Breast epithelium (tissue), 4 donors: ENCODE results near the gene YWHAG. TPM values are rescaled to one million over a fixed set of nuclear protein-coding genes. Genes with fewer than 3 reads are reported as not detected.
"Not testable (repeated sequence)": the region's sequence is repeated elsewhere in the genome, so short reads cannot be mapped to it uniquely, and the experiment has no call there.

Experiments
- DNase-seq, 2 donors: peaks; one replicate each; pipeline ENCODE4 v3.0.0-alpha.2; 2019; ENCODE audit warnings: low spot score in 2 of 2
- H3K27ac ChIP-seq, 2 donors: fragments of 200-600 bp; sonication (generic) in 1 of 2; one replicate each; pipeline ENCODE4 v1.5.1; 2016 to 2019; ENCODE audit warnings: mild to moderate bottlenecking in 1 of 2
- H3K27me3 ChIP-seq, 2 donors: fragments of 200-600 bp; sonication (generic) in 1 of 2; one replicate each; pipeline versions ENCODE4 v1.5.1 to v1.6.0; 2017 to 2019; ENCODE audit warnings: control low read depth in 1 of 2, mild to moderate bottlenecking in 1 of 2
- H3K36me3 ChIP-seq: fragments of 200-600 bp; one replicate; pipeline ENCODE4 v1.5.1; 2019
- H3K4me1 ChIP-seq, 2 donors: fragments of 200-600 bp; sonication (generic); one replicate each; pipeline ENCODE4 v1.5.1; 2016 to 2019; ENCODE audit warnings: control low read depth in 1 of 2
- H3K4me3 ChIP-seq, 3 donors: fragments of 200-600 bp; sonication (generic); 1 replicate in 2 of 3; 2 replicates in 1 of 3; pipeline ENCODE4 v1.5.1; 2016 to 2019; ENCODE audit warnings: mild to moderate bottlenecking in 3 of 3, moderate library complexity in 2 of 3
- H3K9me3 ChIP-seq, 2 donors: fragments of 200-600 bp; sonication (generic) in 1 of 2; one replicate each; pipeline ENCODE4 v1.5.1; 2016 to 2019; ENCODE audit warnings: control low read depth in 1 of 2
- POLR2A ChIP-seq: fragments of 450-650 bp; IDR thresholded peaks from one replicate; pipeline ENCODE4 v1.6.1; 2016; ENCODE audit warnings: antibody characterized with exemption, mild to moderate bottlenecking, moderate library complexity
- POLR2AphosphoS5 ChIP-seq, 3 donors: sonication (generic); formaldehyde crosslinking; IDR thresholded peaks; one replicate each; pipeline ENCODE4 v1.6.1; 2017; ENCODE audit warnings: antibody characterized with exemption in 3 of 3
- intact Hi-C: fragments of 100-400 bp; cut with DNase I; formaldehyde crosslinking; loops from one replicate; pipeline ENCODE4 v1.15.1; 2023; ENCODE audit warnings: low total_unique reads
- total RNA-seq, 3 donors: library from RNA; depleted of rRNA; stranded (reverse); fragments of >200 nt; gene quantifications; one replicate each; pipeline ENCODE4 v1.1.0, GENCODE V29; 2016
- TF ChIP-seq, protein P1 (sequence below), 3 donors: fragments of 450-650 bp; IDR thresholded peaks; one replicate each; pipeline ENCODE4 v1.5.1; 2016 to 2017; ENCODE audit warnings: antibody characterized with exemption in 3 of 3, mild to moderate bottlenecking in 3 of 3, moderate library complexity in 3 of 3

YWHAG gene
- 100 to 1,000 TPM in 1 of 3 donors, 10 to 100 TPM in 2; 58.7 to 128 (median 63.7) TPM for total RNA-seq

DNA sequence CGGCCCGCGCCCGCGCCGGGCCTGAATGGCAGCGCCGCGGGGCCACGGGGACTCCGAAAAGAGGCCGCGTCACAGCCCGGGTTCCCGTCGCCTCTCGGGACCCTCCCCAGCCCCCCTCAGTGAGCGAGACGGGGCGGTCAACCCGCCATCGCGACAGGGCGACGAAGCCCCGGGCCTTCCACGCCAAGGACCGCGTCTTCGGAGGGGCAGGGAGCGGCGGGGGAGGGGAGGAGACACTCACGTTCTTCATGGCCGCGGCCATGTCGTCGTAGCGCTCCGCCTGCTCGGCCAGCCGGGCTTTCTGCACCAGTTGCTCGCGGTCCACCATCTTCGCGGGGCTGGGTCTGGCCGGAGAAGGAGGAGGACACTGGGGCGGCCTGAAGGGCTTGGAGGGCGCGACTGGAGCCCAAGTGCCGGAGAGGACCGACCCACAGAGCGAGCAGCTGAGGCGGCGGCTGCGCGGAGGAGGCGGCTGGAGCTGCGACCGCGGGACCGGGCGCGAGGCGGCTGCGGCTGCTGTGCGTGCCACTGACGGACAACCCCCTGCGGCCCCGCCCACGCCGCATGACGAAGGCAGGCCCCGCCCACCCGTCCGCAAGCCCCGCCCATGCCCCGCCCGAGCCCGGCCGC is at the start of gene YWHAG:
Gene YWHAG (minus strand): TSS at position 511 of the 630 bp plus-strand sequence. CDS start 183 bp downstream, at position 328.
- no peaks in the 10 kb centered on the region for H3K36me3 ChIP-seq
- peak within 1 kb of the TSS; percentile 98 to 99 for H3K27ac ChIP-seq
- H3K27me3 ChIP-seq, result no peaks in the 10 kb centered on the region
- DNase-seq, result peak; percentile 83 to 92
- H3K4me1 ChIP-seq, result peaks cover 0 to 10% of the 10 kb centered on the region in 2 donors
- TF ChIP-seq POLR2A, result peak; percentile 93
- TF ChIP-seq, protein P1, sequence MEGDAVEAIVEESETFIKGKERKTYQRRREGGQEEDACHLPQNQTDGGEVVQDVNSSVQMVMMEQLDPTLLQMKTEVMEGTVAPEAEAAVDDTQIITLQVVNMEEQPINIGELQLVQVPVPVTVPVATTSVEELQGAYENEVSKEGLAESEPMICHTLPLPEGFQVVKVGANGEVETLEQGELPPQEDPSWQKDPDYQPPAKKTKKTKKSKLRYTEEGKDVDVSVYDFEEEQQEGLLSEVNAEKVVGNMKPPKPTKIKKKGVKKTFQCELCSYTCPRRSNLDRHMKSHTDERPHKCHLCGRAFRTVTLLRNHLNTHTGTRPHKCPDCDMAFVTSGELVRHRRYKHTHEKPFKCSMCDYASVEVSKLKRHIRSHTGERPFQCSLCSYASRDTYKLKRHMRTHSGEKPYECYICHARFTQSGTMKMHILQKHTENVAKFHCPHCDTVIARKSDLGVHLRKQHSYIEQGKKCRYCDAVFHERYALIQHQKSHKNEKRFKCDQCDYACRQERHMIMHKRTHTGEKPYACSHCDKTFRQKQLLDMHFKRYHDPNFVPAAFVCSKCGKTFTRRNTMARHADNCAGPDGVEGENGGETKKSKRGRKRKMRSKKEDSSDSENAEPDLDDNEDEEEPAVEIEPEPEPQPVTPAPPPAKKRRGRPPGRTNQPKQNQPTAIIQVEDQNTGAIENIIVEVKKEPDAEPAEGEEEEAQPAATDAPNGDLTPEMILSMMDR (IDR thresholded peaks at IDR 0.05), result no peak
- peak; percentile 86 to 97 (median 95) for TF ChIP-seq POLR2AphosphoS5 (IDR thresholded peaks at IDR 0.05)
- H3K4me3 ChIP-seq, result peak within 1 kb of the TSS; percentile 93 to 100 (median 94)
- intact Hi-C loops, result no loop called here
- no peaks in the 10 kb centered on the region for H3K9me3 ChIP-seq

- Histone ChIP-seq H3K4me1 (no peaks in the 10 kb centered on the region), H3K9me3 (no peaks in the 10 kb centered on the region), H3K4me3 (no peak overlapping the region), H3K36me3 (no peaks in the 10 kb centered on the region), H3K27me3 (no peaks in the 10 kb centered on the region), H3K27ac (no peak overlapping the region)
- intact Hi-C loops, result no loop called here
- TF ChIP-seq, protein P1 (IDR thresholded peaks at IDR 0.05), result no peak
- no peak for TF ChIP-seq POLR2AphosphoS5 (IDR thresholded peaks at IDR 0.05)
- TF ChIP-seq POLR2A, result no peak
- no peak for DNase-seq
Observed at GRCh38 chr7:76408121-76408560, 49.4 kb upstream of the YWHAG start.

- Histone ChIP-seq H3K4me3 (no peak overlapping the region), H3K9me3 (no peaks in the 10 kb centered on the region), H3K4me1 (no peaks in the 10 kb centered on the region), H3K27ac (no peak overlapping the region), H3K36me3 (no peaks in the 10 kb centered on the region), H3K27me3 (no peaks in the 10 kb centered on the region)
- intact Hi-C loops, result no loop called here
- DNase-seq, result no peak
- TF ChIP-seq POLR2A (no peak), POLR2AphosphoS5 (IDR thresholded peaks at IDR 0.05) (no peak)
Observed at GRCh38 chr7:76407718-76408117, 48.9 kb upstream of the YWHAG start.

- Histone ChIP-seq H3K27ac (no peak overlapping the region), H3K4me1 (no peaks in the 10 kb centered on the region), H3K9me3 (no peaks in the 10 kb centered on the region), H3K36me3 (no peaks in the 10 kb centered on the region), H3K4me3 (no peak overlapping the region), H3K27me3 (no peaks in the 10 kb centered on the region)
- DNase-seq, result no peak
- intact Hi-C loops, result no loop called here
- TF ChIP-seq, protein P1 (IDR thresholded peaks at IDR 0.05), result no peak
- TF ChIP-seq POLR2AphosphoS5 (IDR thresholded peaks at IDR 0.05) (no peak), POLR2A (no peak)
Observed at GRCh38 chr7:76405738-76406137, 46.9 kb upstream of the YWHAG start.

DNA sequence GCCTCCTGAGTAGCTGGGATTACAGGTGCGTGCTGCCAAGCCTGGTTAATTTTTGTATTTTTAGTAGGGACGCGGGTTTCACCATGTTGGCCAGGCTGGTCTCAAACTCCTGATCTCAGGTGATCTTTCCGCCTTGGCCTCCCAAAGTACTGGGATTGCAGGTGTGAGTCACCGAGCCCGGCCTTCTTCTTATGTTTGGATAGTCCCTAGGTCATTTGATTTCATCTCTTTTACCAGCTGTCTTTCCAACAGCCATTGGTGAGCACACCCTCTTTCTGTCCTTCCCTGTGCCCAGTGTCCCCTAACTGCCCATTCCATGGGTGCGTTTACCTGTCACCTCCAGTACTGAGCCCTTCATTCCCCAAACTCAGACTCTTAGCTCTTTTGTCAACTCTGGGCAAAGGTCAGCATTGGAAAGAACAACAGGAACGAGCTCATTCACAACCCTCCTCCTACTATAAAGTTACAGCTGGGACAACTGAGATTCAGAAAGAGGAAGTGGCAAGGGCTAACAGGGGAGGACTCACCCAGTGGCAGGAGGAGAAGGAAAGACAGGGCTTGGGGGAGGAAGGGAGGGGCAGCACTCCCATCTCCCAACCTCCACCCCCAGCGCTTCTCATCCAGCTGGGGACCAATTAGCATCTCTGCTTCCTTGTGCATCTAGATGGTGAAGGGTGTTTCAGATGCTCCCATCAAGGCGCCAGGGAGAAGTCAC is 45.1 kb upstream of the YWHAG start:
- intact Hi-C loops, result no loop called here
- no peak for DNase-seq
- H3K4me1 ChIP-seq, result no peaks in the 10 kb centered on the region
- H3K27ac ChIP-seq, result no peak overlapping the region
- no peak for TF ChIP-seq POLR2A
- TF ChIP-seq, protein P1 (IDR thresholded peaks at IDR 0.05), result no peak
- TF ChIP-seq POLR2AphosphoS5 (IDR thresholded peaks at IDR 0.05), result no peak
- no peaks in the 10 kb centered on the region for H3K36me3 ChIP-seq
- no peak overlapping the region for H3K4me3 ChIP-seq
- H3K9me3 ChIP-seq, result no peaks in the 10 kb centered on the region
- no peaks in the 10 kb centered on the region for H3K27me3 ChIP-seq

GRCh38 chr7:76403097-76403496 is 44.3 kb upstream of the YWHAG start:
- H3K9me3 ChIP-seq, H3K27ac ChIP-seq, H3K27me3 ChIP-seq, DNase-seq, H3K4me1 ChIP-seq, H3K4me3 ChIP-seq, intact Hi-C loops, H3K36me3 ChIP-seq: not testable (repeated sequence)
